Spleen (tissue), 11 donors: ENCODE measurements around the gene ZNF547. TPM values are rescaled to one million over a fixed set of nuclear protein-coding genes. Genes with fewer than 3 reads are reported as not detected.
"Not testable (repeated sequence)": the region's sequence is repeated elsewhere in the genome, so short reads cannot be mapped to it uniquely, and the experiment has no call there.

Experiments used
- DNase-seq: peaks from one replicate; pipeline ENCODE4 v3.0.0-alpha.2; 2020
- H3K27ac ChIP-seq, 8 donors: fragments of 200-600 bp; sonication (generic) in 7 of 8; 1 replicate in 4 of 8; 2 replicates in 4 of 8; pipeline versions ENCODE4 v1.5.0 to v1.8.0; 2016 to 2021; ENCODE audit warnings: inconsistent platforms in 4 of 8, mild to moderate bottlenecking in 4 of 8, moderate library complexity in 1 of 8
- H3K27me3 ChIP-seq, 7 donors: fragments of 200-600 bp; sonication (generic) in 6 of 7; replicated peaks in 1 of 7; 1 replicate in 4 of 7; 2 replicates in 3 of 7; pipeline versions ENCODE4 v1.5.0 to v1.8.0; 2016 to 2021; ENCODE audit warnings: inconsistent platforms in 3 of 7, mild to moderate bottlenecking in 1 of 7
- H3K36me3 ChIP-seq, 6 donors: fragments of 200-600 bp; sonication (generic) in 5 of 6; 1 replicate in 4 of 6; 2 replicates in 2 of 6; pipeline versions ENCODE4 v1.5.0 to v1.8.0; 2016 to 2021; ENCODE audit warnings: inconsistent platforms in 2 of 6
- H3K4me1 ChIP-seq, 6 donors: fragments of 200-600 bp; sonication (generic) in 5 of 6; 1 replicate in 3 of 6; 2 replicates in 3 of 6; pipeline versions ENCODE4 v1.5.0 to v1.8.0; 2016 to 2021; ENCODE audit warnings: inconsistent platforms in 3 of 6
- H3K4me3 ChIP-seq, 8 donors: fragments of 200-600 bp; sonication (generic) in 7 of 8; 1 replicate in 4 of 8; 2 replicates in 4 of 8; pipeline versions ENCODE4 v1.5.0 to v1.8.0; 2016 to 2021; ENCODE audit warnings: inconsistent platforms in 4 of 8, mild to moderate bottlenecking in 4 of 8, moderate library complexity in 2 of 8
- H3K9me3 ChIP-seq, 8 donors: fragments of 200-600 bp; sonication (generic) in 7 of 8; 1 replicate in 4 of 8; 2 replicates in 4 of 8; pipeline versions ENCODE4 v1.5.0 to v1.8.0; 2016 to 2021; ENCODE audit warnings: inconsistent platforms in 4 of 8
- CTCF ChIP-seq, 11 experiments: fragments of 200-600 bp in 7 of 11; fragments of 450-650 bp in 4 of 11; sonication (generic) in 4 of 11; IDR thresholded peaks in 8 of 11; conservative IDR thresholded peaks in 3 of 11; 1 replicate in 7 of 11; 2 replicates in 4 of 11; pipeline versions ENCODE4 v1.4.0 to v1.8.0; 2016 to 2021; ENCODE audit warnings: antibody characterized with exemption in 11 of 11, inconsistent platforms in 4 of 11, mild to moderate bottlenecking in 1 of 11
- POLR2A ChIP-seq, 3 donors: fragments of 450-650 bp; IDR thresholded peaks; one replicate each; pipeline ENCODE4 v1.5.1; 2017; ENCODE audit warnings: antibody characterized with exemption in 3 of 3, mild to moderate bottlenecking in 1 of 3
- POLR2AphosphoS5 ChIP-seq, 3 donors: sonication (generic); formaldehyde crosslinking; IDR thresholded peaks; one replicate each; pipeline ENCODE4 v1.5.1; 2017; ENCODE audit warnings: antibody characterized with exemption in 3 of 3
- WGBS, 5 donors: extraction: QIAGEN DNeasy Blood & Tissue Kit in 3 of 5; methylation state at CpG; one replicate each; pipeline versions ENCODE4 v1.1.5 to v1.1.7; 2013 to 2018; 5-methylcytosine and 5-hydroxymethylcytosine counted together
- intact Hi-C: fragments of 100-400 bp; cut with DNase I; formaldehyde crosslinking; loops from one replicate; pipeline ENCODE4 v1.15.0; 2023; ENCODE audit warnings: low total_unique reads
- polyA plus RNA-seq, 3 donors: library from polyadenylated mRNA; stranded (reverse); fragments of 200-250 nt; gene quantifications; one replicate each; pipeline ENCODE4 v1.2.1, GENCODE V29; 2013
- total RNA-seq, 7 donors: library from RNA; depleted of rRNA in 3 of 7; stranded (reverse); fragments of >200 nt in 3 of 7; fragmentation: NEBNext Ultra II Directional in 4 of 7; extraction: Animal tissue kit (Norgen Biotek cat#: 25700) in 4 of 7; gene quantifications; one replicate each; pipeline versions ENCODE4 v1.1.0 to v1.2.1, GENCODE V29; 2016 to 2021
- donor health status: healthy with polysubstance abuse.
- donor health status: DM: no; HTN: no; CAD: no; lungs with moderate emphysema.
- donor health status: DM: no; HTN: no; CAD: no.
- donor health status: Bipolar disorder and iron deficiency.
- donor health status: healthy.
- donor health status: DM: no; HTN: no; CAD: no.
- donor health status: DM: yes; HTN: yes; CAD: no.

The ZNF547 gene
- total and polyA plus RNA-seq, 10 donors = 2.3 to 8.8 (median 4.1) TPM

- no peak for DNase-seq
- TF ChIP-seq POLR2A (IDR thresholded peaks at IDR 0.05) = no peak
- TF ChIP-seq CTCF (IDR thresholded peaks at IDR 0.05 in 8 of 11, conservative IDR thresholded peaks at IDR 0.05 in 3 of 11) = no peak
- no peak for TF ChIP-seq POLR2AphosphoS5 (IDR thresholded peaks at IDR 0.05)
- intact Hi-C loops = no loop called here
- Histone ChIP-seq H3K27me3 (no peaks in the 10 kb centered on the region), H3K4me1 (peaks cover 3 to 26% (median 18%) of the 10 kb centered on the region in 6 donors), H3K4me3 (no peak overlapping the region), H3K27ac (no peak overlapping the region), H3K9me3 (peaks cover 0 to 39% (median 11%) of the 10 kb centered on the region in 8 donors), H3K36me3 (peaks cover 3 to 39% (median 8%) of the 10 kb centered on the region in 6 donors)
- WGBS, 5 donors = 85 to 98% (median 95%) methylated on average over 2 of the region's 2 CpGs
These were observed 3.4 kb downstream of the ZNF547 start for GRCh38 chr19:57366776-57367175.

GRCh38 chr19:57374179-57374578 is 10.8 kb downstream of the ZNF547 start:
- Histone ChIP-seq H3K4me3 (no peak overlapping the region), H3K36me3 (peaks cover 11 to 85% (median 67%) of the 10 kb centered on the region in 6 donors), H3K4me1 (no peaks in the 10 kb centered on the region), H3K27ac (no peak overlapping the region), H3K27me3 (no peaks in the 10 kb centered on the region), H3K9me3 (peaks cover 10 to 68% (median 56%) of the 10 kb centered on the region in 8 donors)
- intact Hi-C loops = no loop called here
- 97 to 99% (median 98%) methylated on average over 4 to 6 of the region's 6 CpGs for WGBS, 5 donors
- no peak for TF ChIP-seq POLR2A (IDR thresholded peaks at IDR 0.05)
- TF ChIP-seq CTCF (IDR thresholded peaks at IDR 0.05 in 8 of 11, conservative IDR thresholded peaks at IDR 0.05 in 3 of 11) = no peak
- TF ChIP-seq POLR2AphosphoS5 (IDR thresholded peaks at IDR 0.05) = no peak
- no peak for DNase-seq

GRCh38 chr19:57374647-57375046 is 11.3 kb downstream of the ZNF547 start:
- peaks cover 11 to 72% (median 61%) of the 10 kb centered on the region in 8 donors for H3K9me3 ChIP-seq
- WGBS, 5 donors = 92 to 99% (median 96%) methylated on average over 2 of the region's 2 CpGs
- H3K4me3 ChIP-seq, H3K4me1 ChIP-seq, DNase-seq, H3K27me3 ChIP-seq, H3K27ac ChIP-seq, intact Hi-C loops: not testable (repeated sequence)
- peaks cover 11 to 85% (median 67%) of the 10 kb centered on the region in 6 donors for H3K36me3 ChIP-seq

- Histone ChIP-seq H3K9me3 (peaks cover 13 to 87% (median 74%) of the 10 kb centered on the region in 8 donors), H3K36me3 (peaks cover 11 to 80% (median 65%) of the 10 kb centered on the region in 6 donors)
- 92 to 97% (median 96%) methylated on average over 6 of the region's 6 CpGs for WGBS, 5 donors
These were observed 12.8 kb downstream of the ZNF547 start for GRCh38 chr19:57376151-57376550.

More at GRCh38 chr19:57376151-57376550, 12.8 kb downstream of the ZNF547 start:
- Histone ChIP-seq H3K27ac (no peak overlapping the region), H3K27me3 (no peaks in the 10 kb centered on the region), H3K4me3 (no peak overlapping the region), H3K4me1 (no peaks in the 10 kb centered on the region)
- DNase-seq = no peak
- intact Hi-C loops = no loop called here
- TF ChIP-seq POLR2A (IDR thresholded peaks at IDR 0.05) (no peak), POLR2AphosphoS5 (IDR thresholded peaks at IDR 0.05) (no peak), CTCF (IDR thresholded peaks at IDR 0.05 in 8 of 11, conservative IDR thresholded peaks at IDR 0.05 in 3 of 11) (no peak)
